Inflammatory macrophage (primary cell): ENCODE data around the gene ZNF324.
"Not testable (repeated sequence)": the region's sequence is repeated elsewhere in the genome, so short reads cannot be mapped to it uniquely, and the experiment has no call there.

Source experiments
- DNase-seq, 2 donors: peaks; one replicate each; pipeline ENCODE4 v3.0.0-alpha.2; 2020 to 2022

ZNF324 gene

GRCh38 chr19:58473775-58474174 is 6.9 kb downstream of the ZNF324 start:
- no peak for DNase-seq

- no peak for DNase-seq
Observed at GRCh38 chr19:58474291-58474996, 7.6 kb downstream of the ZNF324 start.

GRCh38 chr19:58474997-58475713 is 8.3 kb downstream of the ZNF324 start:
- DNase-seq, result no peak

GRCh38 chr19:58475714-58476497 is 9.0 kb downstream of the ZNF324 start, which contains the start of gene ZNF446:
ZNF446 (plus strand) TSS chr19:58476352; CDS start chr19:58477219, 867 bp downstream.
- peak; percentile 96 to 97 for DNase-seq

- no peak for DNase-seq
Observed at GRCh38 chr19:58476498-58477015, 9.7 kb downstream of the ZNF324 start.

GRCh38 chr19:58477130-58477529 is 10.2 kb downstream of the ZNF324 start:
- no peak for DNase-seq

- no peak for DNase-seq
Observed at GRCh38 chr19:58477871-58478270, 11.0 kb downstream of the ZNF324 start.

- DNase-seq, result no peak
Observed at GRCh38 chr19:58479303-58479702, 12.4 kb downstream of the ZNF324 start.

GRCh38 chr19:58479736-58480480 is 13.0 kb downstream of the ZNF324 start:
- DNase-seq, result no peak

- DNase-seq, result no peak
Observed at GRCh38 chr19:58480481-58480830, 13.6 kb downstream of the ZNF324 start.

GRCh38 chr19:58480831-58481230 is 14.0 kb downstream of the ZNF324 start:
- DNase-seq, result no peak

GRCh38 chr19:58482372-58482771 is 15.5 kb downstream of the ZNF324 start:
- DNase-seq, result no peak

- no peak for DNase-seq
Observed at GRCh38 chr19:58483776-58484175, 16.9 kb downstream of the ZNF324 start.

GRCh38 chr19:58484349-58484748 is 17.5 kb downstream of the ZNF324 start:
- not testable (repeated sequence) for DNase-seq

GRCh38 chr19:58491393-58491792 is 24.5 kb downstream of the ZNF324 start:
- DNase-seq, result no peak

- no peak for DNase-seq
Observed at GRCh38 chr19:58492265-58492664, 25.4 kb downstream of the ZNF324 start.

GRCh38 chr19:58497634-58498170 is 30.8 kb downstream of the ZNF324 start:
- DNase-seq, result no peak

GRCh38 chr19:58498316-58499020 is 31.6 kb downstream of the ZNF324 start:
- no peak for DNase-seq

- DNase-seq, result peak; percentile 99 to 100
Observed at GRCh38 chr19:58499021-58499927, 32.4 kb downstream of the ZNF324 start.

GRCh38 chr19:58500242-58500641 is 33.4 kb downstream of the ZNF324 start:
- no peak for DNase-seq
